ENCODE results near the gene DCLK3. TPM values are rescaled to one million over a fixed set of nuclear protein-coding genes. Genes with fewer than 3 reads are reported as not detected.

DCLK3 gene
- total and polyA plus RNA-seq, 2 donors (not counting 1 experiment from before 2014, with no cell fraction given), result not detected

GRCh38 chr3:36811768-36812167 lies 47.4 kb upstream of the DCLK3 start:
- H3K9me3 ChIP-seq (ENCODE audit: control extremely low read depth in 1 of 3, control insufficient read depth in 2 of 3, insufficient read depth in 1 of 3, low read length in 2 of 3), result no peaks in the 10 kb centered on the region
- no peak for TF ChIP-seq CTCF (IDR thresholded peaks at IDR 0.05)
- TF ChIP-seq EZH2 (IDR thresholded peaks at IDR 0.05; ENCODE audit: borderline replicate concordance, insufficient read depth, low read depth, low read length, poor library complexity, severe bottlenecking), result no peak
- H3K4me1 ChIP-seq (ENCODE audit: control insufficient read depth in 2 of 2, insufficient read depth in 2 of 2, low read length in 2 of 2), result no peaks in the 10 kb centered on the region
- no peak overlapping the region for H2AFZ ChIP-seq (ENCODE audit: insufficient read depth, low read depth, low read length, poor library complexity, severe bottlenecking)
- no peak overlapping the region for H3K4me3 Mint-ChIP-seq
- no CpG with 5 or more reads among the region's 2 CpGs for WGBS (ENCODE audit: insufficient coverage)
- no peak overlapping the region for H3K4me2 ChIP-seq (replicated peaks; ENCODE audit: low read depth, low read length, poor library complexity, severe bottlenecking)
- no peak for DNase-seq
- no peaks in the 10 kb centered on the region for H3K36me3 ChIP-seq (replicated peaks in 1 of 2; ENCODE audit: control extremely low read depth in 1 of 2, control insufficient read depth in 1 of 2, extremely low read depth in 1 of 2, insufficient read depth in 2 of 2, low read length in 1 of 2)
- H3K4me3 ChIP-seq (ENCODE audit: control extremely low read depth in 1 of 5, extremely low read depth in 1 of 5, insufficient read depth in 1 of 5, low read depth in 2 of 5, low read length in 4 of 5), result no peak overlapping the region
- H4K20me1 ChIP-seq (ENCODE audit: control insufficient read depth, insufficient read depth, low read length, poor library complexity, severe bottlenecking), result no peaks in the 10 kb centered on the region
- H3K27ac Mint-ChIP-seq, result no peak overlapping the region
- no peaks in the 10 kb centered on the region for H3K4me1 Mint-ChIP-seq
- no peaks in the 10 kb centered on the region for H3K27me3 ChIP-seq (replicated peaks in 1 of 4; ENCODE audit: control extremely low read depth in 1 of 4, control insufficient read depth in 3 of 4, insufficient read depth in 4 of 4, low read length in 3 of 4)
- no peak overlapping the region for H3K27ac ChIP-seq (ENCODE audit: low read length in 2 of 2)
- no peak for ATAC-seq (ENCODE audit: low read depth)
- intact Hi-C loops (cut with micrococcal nuclease), result no loop called here
- no peak overlapping the region for H3K9ac ChIP-seq (ENCODE audit: low read length)
- ChIA-PET CTCF (no interaction called here), POLR2A (no interaction called here)
- no peaks in the 10 kb centered on the region for H3K79me2 ChIP-seq (ENCODE audit: control insufficient read depth, insufficient read depth, low read length)
- H3K9me3 Mint-ChIP-seq (ENCODE audit: insufficient read depth), result no peaks in the 10 kb centered on the region
- H3K27me3 Mint-ChIP-seq, result no peaks in the 10 kb centered on the region

- ATAC-seq (ENCODE audit: low read depth) (no peak), DNase-seq (no peak)
- no peak overlapping the region for H2AFZ ChIP-seq (ENCODE audit: insufficient read depth, low read depth, low read length, poor library complexity, severe bottlenecking)
- Mint-ChIP-seq H3K4me1 (no peaks in the 10 kb centered on the region), H3K9me3 (ENCODE audit: insufficient read depth) (peaks cover 7% of the 10 kb centered on the region), H3K4me3 (no peak overlapping the region), H3K27me3 (peaks cover 46% of the 10 kb centered on the region), H3K27ac (no peak overlapping the region)
- H3K4me3 ChIP-seq (ENCODE audit: control extremely low read depth in 1 of 5, extremely low read depth in 1 of 5, insufficient read depth in 1 of 5, low read depth in 2 of 5, low read length in 4 of 5), result no peak overlapping the region
- no peak for TF ChIP-seq CTCF (IDR thresholded peaks at IDR 0.05)
- no peak for TF ChIP-seq EZH2 (IDR thresholded peaks at IDR 0.05; ENCODE audit: borderline replicate concordance, insufficient read depth, low read depth, low read length, poor library complexity, severe bottlenecking)
- ChIA-PET POLR2A (no interaction called here), CTCF (no interaction called here)
- no peaks in the 10 kb centered on the region for H3K4me1 ChIP-seq (ENCODE audit: control insufficient read depth in 2 of 2, insufficient read depth in 2 of 2, low read length in 2 of 2)
- WGBS (ENCODE audit: insufficient coverage), result 100% methylated on average over 2 of the region's 2 CpGs
- H3K9me3 ChIP-seq (ENCODE audit: control extremely low read depth in 1 of 3, control insufficient read depth in 2 of 3, insufficient read depth in 1 of 3, low read length in 2 of 3), result peaks cover 2 to 13% (median 12%) of the 10 kb centered on the region in 3 donors
- H3K27me3 ChIP-seq (replicated peaks in 1 of 4; ENCODE audit: control extremely low read depth in 1 of 4, control insufficient read depth in 3 of 4, insufficient read depth in 4 of 4, low read length in 3 of 4), result peaks cover 0 to 3% (median 0%) of the 10 kb centered on the region in 4 experiments
- H3K4me2 ChIP-seq (replicated peaks; ENCODE audit: low read depth, low read length, poor library complexity, severe bottlenecking), result no peak overlapping the region
- H3K79me2 ChIP-seq (ENCODE audit: control insufficient read depth, insufficient read depth, low read length), result no peaks in the 10 kb centered on the region
- H3K9ac ChIP-seq (ENCODE audit: low read length), result no peak overlapping the region
- H3K36me3 ChIP-seq (replicated peaks in 1 of 2; ENCODE audit: control extremely low read depth in 1 of 2, control insufficient read depth in 1 of 2, extremely low read depth in 1 of 2, insufficient read depth in 2 of 2, low read length in 1 of 2), result no peaks in the 10 kb centered on the region
- no peak overlapping the region for H3K27ac ChIP-seq (ENCODE audit: low read length in 2 of 2)
- intact Hi-C loops (cut with micrococcal nuclease), result no loop called here
- H4K20me1 ChIP-seq (ENCODE audit: control insufficient read depth, insufficient read depth, low read length, poor library complexity, severe bottlenecking), result no peaks in the 10 kb centered on the region
Measured at GRCh38 chr3:36804295-36805055, 40.1 kb upstream of the DCLK3 start.

Data from B cell (primary cell).